NCI-H2107 treated with DMSO at 0.1 percent for 48 hours (cell line): ENCODE data around the gene PVALB.
"Not testable (repeated sequence)": the region's sequence is repeated elsewhere in the genome, so short reads cannot be mapped to it uniquely, and the experiment has no call there.

Source experiments
- DNase-seq: peaks from one replicate; lab custom pipeline; 2025; ENCODE audit not compliant: unreplicated experiment; lab: John Stamatoyannopoulos, UW

Gene PVALB

DNA sequence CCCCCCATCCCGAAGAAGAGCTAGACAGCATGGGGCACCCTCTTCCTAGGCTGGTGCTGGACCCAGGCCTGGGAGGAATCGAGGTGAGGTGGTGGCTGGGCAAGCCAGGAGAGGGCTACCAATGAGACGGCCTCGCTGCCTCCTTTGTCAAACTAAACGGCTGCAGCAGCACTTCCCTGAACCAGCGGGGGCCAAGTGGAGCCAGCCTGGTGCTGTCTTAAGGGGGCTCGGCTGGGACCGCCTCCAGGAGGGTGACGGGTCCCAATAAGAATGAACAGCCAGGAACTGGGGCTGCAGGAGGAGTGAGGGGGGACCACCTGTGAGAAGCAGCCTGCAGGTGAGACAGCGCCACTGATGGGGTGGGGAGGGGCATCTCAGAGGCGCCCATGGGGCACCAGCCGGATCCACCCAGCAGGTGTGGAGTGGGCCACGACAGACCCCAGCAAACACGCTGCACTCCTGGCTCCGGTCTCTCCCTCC is 58.0 kb downstream of the PVALB start:
- DNase-seq: no peak

DNA sequence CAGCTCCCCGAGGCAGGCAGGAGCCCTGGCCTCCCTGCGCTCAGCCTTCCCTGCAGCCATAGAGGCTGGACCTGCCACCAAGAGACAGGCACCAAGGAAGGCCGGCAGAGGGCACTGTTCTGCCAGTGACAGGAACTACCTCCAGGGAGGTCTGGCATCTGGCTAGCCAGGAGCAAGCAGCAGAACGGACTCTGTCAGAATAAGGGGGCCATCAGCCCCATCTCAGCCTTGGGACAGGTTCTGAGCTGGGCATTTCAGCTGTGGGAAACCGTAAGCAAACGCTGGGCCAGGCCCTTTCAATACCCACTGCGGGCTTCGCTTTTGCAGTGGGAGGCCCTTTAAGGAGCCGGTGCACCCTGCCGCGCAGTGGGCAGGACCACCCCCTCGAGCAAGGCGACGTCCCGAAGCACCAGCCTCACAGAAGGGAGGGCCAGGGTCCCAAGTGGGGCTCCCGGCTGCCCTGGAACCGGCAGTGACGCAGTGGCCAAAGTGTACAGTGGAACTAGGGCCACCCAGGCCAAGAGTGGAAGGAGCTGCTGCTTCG is 59.1 kb downstream of the PVALB start:
- DNase-seq: peak; percentile 34

DNA sequence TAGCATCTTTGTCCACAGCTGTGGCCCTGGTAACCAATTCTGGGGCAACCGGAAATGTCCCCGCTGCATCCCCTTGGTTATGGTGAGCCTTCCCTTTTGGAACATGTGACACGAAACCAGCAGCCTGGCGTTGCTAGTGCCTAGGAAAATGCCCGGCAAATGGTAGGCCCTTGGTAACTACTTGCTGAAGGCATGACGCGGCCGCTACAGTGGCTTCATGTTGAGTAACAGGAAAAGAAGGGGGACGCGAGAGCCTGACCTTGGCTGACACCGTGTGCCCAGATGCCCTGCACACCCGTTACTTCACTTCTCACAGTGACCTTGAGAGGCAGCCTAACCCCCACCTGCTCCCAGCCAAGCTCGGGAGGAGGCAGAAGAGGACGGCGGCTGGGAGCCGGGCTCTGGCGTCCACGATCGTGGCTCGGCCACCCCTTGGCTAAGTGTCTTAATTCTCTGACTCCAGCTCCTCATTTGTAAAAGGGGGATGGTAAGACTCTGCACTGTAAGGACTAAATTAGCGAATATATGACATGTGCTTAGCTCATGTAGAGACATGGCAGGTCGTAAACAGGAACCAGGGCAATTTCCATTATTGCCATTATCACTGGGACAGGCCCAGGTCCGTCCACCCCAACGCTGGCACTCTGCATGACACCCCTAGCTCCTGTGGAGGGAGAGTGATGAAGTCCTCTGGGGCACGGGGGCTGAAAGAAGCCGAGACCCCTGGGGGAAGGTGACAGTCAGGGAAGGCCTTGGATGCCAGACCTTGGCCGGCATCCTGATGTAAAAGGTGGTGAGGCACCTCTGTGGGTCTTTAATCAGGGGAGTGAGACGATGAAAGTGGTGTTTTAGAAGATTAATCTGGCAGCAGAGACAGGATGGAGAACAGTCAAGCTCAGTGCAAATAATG is 59.8 kb downstream of the PVALB start:
- DNase-seq: no peak

DNA sequence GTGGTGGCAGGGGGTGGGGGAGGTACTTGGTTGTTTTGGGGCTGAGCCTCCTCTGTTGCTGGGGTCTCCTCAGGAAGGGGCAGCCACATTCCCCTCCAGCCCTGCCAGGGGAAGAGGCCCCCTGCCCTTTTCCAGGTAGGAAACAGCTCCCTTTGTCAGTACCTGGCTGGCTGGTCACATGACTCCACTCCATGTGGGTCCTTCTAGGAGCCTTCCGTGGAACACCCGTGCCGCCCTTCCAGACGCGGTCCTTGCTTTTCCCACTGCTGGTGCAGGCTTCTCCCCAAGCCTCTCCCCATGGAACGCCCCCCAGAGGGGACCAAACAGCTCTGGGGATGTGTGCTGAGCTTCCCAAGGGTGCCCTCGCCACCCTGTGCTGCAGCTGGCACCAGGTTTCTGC is 60.8 kb downstream of the PVALB start:
- no peak for DNase-seq

DNA sequence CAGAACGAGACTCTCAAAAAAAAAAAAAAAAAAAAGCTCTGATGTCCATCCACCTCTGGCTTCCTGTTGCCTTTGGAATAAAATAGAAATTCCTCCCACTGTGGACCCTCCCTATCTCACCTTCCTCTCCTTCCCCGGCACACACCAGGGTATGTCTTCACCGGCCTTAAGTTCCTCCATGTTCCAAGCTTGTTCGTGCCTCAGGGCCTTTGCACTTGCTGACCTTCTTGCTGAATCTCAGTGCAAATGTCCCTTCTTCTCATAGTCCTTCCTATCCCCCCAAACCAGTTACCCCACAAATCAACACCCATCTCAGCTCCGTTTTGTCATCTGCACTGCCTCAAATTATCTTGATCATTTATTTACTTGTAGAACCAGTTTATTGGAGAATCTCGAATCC is 61.5 kb downstream of the PVALB start:
- DNase-seq: no peak

DNA sequence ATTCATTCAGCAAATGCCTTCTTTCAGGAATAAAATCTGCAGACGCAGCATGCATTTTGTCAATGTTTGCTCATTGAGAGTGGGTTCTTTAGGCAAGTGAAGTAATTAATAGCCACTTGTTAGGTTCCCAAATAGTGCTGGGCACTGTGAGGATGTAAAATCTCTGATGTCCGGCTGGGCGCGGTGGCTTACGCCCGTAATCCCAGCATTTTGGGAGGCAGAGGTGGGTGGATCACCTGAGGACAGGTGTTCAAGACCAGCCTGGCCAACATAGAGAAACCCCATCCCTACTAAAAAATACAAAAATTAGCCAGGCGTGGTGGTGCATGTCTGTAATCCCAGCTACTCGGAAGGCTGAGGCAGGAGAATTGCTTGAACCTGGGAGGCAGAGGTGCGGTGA is 62.0 kb downstream of the PVALB start:
- DNase-seq: not testable (repeated sequence)

DNA sequence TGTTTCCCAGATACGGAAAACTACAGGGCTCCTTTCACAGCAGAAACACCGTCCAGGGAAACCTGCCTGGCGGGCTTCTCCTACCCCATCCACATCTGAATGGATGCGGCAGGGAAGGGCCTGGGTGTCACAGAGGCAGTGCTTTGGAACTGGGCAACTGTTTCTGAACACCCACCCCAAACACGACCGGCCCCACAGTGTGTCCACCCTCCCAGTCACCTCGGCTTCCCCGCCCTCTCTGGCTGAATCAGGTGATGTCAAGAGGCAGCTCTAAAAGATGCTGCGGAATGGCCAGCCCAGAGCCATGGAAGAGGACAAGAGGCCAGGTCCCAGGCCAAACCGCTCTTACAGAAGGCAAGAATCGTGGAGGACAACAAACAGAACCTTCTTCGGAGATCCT is 62.9 kb downstream of the PVALB start:
- DNase-seq: no peak

DNA sequence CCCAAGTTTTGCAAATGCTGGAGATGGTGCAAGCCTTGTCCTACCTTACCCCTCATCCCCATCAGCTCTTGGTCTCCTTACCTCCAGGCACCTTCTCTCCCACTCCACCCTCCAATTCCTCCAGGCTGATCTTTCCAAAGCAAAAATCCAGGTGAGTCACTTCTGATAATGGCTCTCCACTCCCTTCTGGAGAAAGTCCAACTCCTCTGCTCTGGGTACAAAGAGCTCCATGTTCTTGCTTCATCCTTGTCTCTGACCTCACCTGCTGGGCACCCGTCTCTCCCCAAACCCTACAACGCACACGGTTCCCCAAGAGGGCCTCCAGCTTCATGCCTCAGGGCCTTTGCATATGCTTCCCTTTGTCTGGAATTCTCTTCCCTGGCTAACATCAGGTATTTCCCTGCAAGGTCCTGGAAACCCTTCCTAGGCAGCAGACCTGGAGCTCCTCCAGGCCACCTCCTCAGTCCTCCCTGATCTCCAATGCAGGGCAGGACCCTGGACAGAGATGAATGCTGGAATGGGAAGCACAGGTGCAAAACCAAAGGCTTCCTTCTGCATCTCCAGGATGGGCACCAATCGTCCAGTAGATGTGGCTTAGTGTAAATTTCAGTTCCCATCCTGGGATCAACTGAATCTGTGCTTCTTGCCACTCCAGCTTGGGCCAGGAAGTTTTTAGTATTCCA is 63.6 kb downstream of the PVALB start:
- DNase-seq: no peak
